ENCODE results near the gene CNNM2.

DNA sequence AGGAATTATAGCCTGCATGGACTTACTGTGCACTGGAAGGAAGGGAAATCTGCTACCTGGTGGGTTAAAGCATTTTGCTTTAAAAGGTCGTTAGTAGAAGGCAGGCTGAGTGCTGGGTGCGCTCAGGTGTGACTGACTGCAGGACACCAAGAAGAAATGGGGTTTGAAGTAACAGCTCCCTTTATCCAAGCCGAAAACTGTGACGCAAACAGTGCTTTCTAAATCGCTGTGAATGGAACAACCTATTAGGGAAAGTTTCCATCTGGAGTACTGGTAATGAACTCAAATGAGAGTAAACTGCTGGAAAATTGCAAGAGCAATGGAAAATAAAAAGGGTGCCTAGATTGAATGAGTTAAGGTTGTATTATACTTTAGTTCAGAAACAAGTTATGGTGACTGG is 95.3 kb downstream of the CNNM2 start:
- TF ChIP-seq, protein P1, sequence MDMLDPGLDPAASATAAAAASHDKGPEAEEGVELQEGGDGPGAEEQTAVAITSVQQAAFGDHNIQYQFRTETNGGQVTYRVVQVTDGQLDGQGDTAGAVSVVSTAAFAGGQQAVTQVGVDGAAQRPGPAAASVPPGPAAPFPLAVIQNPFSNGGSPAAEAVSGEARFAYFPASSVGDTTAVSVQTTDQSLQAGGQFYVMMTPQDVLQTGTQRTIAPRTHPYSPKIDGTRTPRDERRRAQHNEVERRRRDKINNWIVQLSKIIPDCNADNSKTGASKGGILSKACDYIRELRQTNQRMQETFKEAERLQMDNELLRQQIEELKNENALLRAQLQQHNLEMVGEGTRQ (IDR thresholded peaks at IDR 0.05; ENCODE audit: borderline replicate concordance, low read depth, low read length): no peak
- no peak for TF ChIP-seq CTCF (IDR thresholded peaks at IDR 0.05)
- no peak for TF ChIP-seq SMC3 (IDR thresholded peaks at IDR 0.05; ENCODE audit: low read depth, low read length)
- TF ChIP-seq, protein P2, sequence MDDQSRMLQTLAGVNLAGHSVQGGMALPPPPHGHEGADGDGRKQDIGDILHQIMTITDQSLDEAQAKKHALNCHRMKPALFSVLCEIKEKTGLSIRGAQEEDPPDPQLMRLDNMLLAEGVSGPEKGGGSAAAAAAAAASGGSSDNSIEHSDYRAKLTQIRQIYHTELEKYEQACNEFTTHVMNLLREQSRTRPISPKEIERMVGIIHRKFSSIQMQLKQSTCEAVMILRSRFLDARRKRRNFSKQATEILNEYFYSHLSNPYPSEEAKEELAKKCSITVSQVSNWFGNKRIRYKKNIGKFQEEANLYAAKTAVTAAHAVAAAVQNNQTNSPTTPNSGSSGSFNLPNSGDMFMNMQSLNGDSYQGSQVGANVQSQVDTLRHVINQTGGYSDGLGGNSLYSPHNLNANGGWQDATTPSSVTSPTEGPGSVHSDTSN (IDR thresholded peaks at IDR 0.05): no peak

All from SK-N-SH (cell line).